H1 (cell line): ENCODE measurements around the gene ACCS. TPM values are rescaled to one million over a fixed set of nuclear protein-coding genes. Genes with fewer than 3 reads are reported as not detected.

Source experiments
- E2F6 ChIP-seq: IDR thresholded peaks from 2 replicates; pipeline ENCODE4 v1.6.1; 2012; ENCODE audit warnings: inconsistent platforms
- EGR1 ChIP-seq: IDR thresholded peaks from 2 replicates; pipeline ENCODE4 v1.6.1; 2011; ENCODE audit warnings: low read depth, low read length, borderline replicate concordance
- HDAC6 ChIP-seq: IDR thresholded peaks from one replicate; pipeline ENCODE4 v1.7.1; 2012; ENCODE audit warnings: low read depth, mild to moderate bottlenecking, inconsistent platforms, low read length, moderate library complexity
- POLR2A ChIP-seq, 2 experiments: IDR thresholded peaks; 1 replicate in 1 of 2; 2 replicates in 1 of 2; pipeline ENCODE4 v1.6.1; 2011; ENCODE audit warnings: low read depth in 2 of 2, low read length in 2 of 2, mild to moderate bottlenecking in 2 of 2; ENCODE audit errors: control extremely low read depth in 1 of 2
- TEAD4 ChIP-seq: IDR thresholded peaks from 2 replicates; pipeline ENCODE4 v1.6.1; 2012; ENCODE audit warnings: low read depth, low read length, inconsistent platforms, mixed read lengths
- YY1 ChIP-seq: IDR thresholded peaks from 2 replicates; pipeline ENCODE4 v1.6.1; 2011; ENCODE audit warnings: low read depth, mild to moderate bottlenecking, low read length
- ZNF274 ChIP-seq: IDR thresholded peaks from 2 replicates; pipeline ENCODE4 v1.7.0; 2012; ENCODE audit warnings: low read length, borderline replicate concordance; ENCODE audit errors: extremely low read depth
- polyA plus RNA-seq, 7 experiments: library from polyadenylated mRNA; depleted of rRNA in 3 of 7; stranded (reverse) in 5 of 7; unstranded in 2 of 7; fragments of >200 nt in 5 of 7; fragments of 200-250 nt in 2 of 7; gene quantifications; 1 replicate in 5 of 7; 2 replicates in 1 of 7; 4 replicates in 1 of 7; pipeline versions ENCODE4 v1.2.1 to v1.2.3, GENCODE V29; 2011 to 2013; ENCODE audit warnings: missing spikeins in 2 of 7, mixed read lengths in 2 of 7
- total RNA-seq: library from RNA; stranded (reverse); fragmentation: NEBNext Ultra II Directional; extraction: Animal tissue kit (Norgen Biotek cat#: 25700); gene quantifications from 2 replicates; pipeline ENCODE4 v1.2.1, GENCODE V29; 2021

ACCS gene
- total and polyA plus RNA-seq, 2 of the 8 experiments (the other 6 are each of a cell fraction or from before 2014, with no cell fraction given) = 6.0 to 8.0 TPM

- no peak for TF ChIP-seq E2F6
- no peak for TF ChIP-seq HDAC6
- no peak for TF ChIP-seq ZNF274
- no peak for TF ChIP-seq YY1
- TF ChIP-seq TEAD4 = no peak
- TF ChIP-seq EGR1 = no peak
- no peak for TF ChIP-seq POLR2A (IDR thresholded peaks at IDR 0.05; ENCODE audit: control extremely low read depth in 1 of 2, low read depth in 2 of 2, low read length in 2 of 2)
These were observed 7.8 kb upstream of the ACCS start (continued) for GRCh38 chr11:44058275-44058674.
